LNCaP clone FGC (cell line): ENCODE data around the gene SHTN1.

ENCODE experiments used
- DNase-seq: peaks from one replicate; pipeline ENCODE4 v3.0.0-alpha.2; 2011; ENCODE audit warnings: low read depth
- H3K4me3 ChIP-seq: 2 replicates; pipeline ENCODE4 v1.5.1; 2011; ENCODE audit warnings: mild to moderate bottlenecking, low read depth, low read length, control low read depth
- TF ChIP-seq, protein P1 (sequence below): IDR thresholded peaks from 2 replicates; pipeline ENCODE4 v1.5.1; 2012; ENCODE audit warnings: mild to moderate bottlenecking; ENCODE audit not compliant: control insufficient read depth, insufficient read depth; ENCODE audit errors: extremely low read depth

The SHTN1 gene

GRCh38 chr10:116910910-116911309 lies 94.1 kb downstream of the SHTN1 start:
- DNase-seq, result no peak
- no peak overlapping the region for H3K4me3 ChIP-seq
- TF ChIP-seq, protein P1, sequence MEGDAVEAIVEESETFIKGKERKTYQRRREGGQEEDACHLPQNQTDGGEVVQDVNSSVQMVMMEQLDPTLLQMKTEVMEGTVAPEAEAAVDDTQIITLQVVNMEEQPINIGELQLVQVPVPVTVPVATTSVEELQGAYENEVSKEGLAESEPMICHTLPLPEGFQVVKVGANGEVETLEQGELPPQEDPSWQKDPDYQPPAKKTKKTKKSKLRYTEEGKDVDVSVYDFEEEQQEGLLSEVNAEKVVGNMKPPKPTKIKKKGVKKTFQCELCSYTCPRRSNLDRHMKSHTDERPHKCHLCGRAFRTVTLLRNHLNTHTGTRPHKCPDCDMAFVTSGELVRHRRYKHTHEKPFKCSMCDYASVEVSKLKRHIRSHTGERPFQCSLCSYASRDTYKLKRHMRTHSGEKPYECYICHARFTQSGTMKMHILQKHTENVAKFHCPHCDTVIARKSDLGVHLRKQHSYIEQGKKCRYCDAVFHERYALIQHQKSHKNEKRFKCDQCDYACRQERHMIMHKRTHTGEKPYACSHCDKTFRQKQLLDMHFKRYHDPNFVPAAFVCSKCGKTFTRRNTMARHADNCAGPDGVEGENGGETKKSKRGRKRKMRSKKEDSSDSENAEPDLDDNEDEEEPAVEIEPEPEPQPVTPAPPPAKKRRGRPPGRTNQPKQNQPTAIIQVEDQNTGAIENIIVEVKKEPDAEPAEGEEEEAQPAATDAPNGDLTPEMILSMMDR, result no peak

DNA sequence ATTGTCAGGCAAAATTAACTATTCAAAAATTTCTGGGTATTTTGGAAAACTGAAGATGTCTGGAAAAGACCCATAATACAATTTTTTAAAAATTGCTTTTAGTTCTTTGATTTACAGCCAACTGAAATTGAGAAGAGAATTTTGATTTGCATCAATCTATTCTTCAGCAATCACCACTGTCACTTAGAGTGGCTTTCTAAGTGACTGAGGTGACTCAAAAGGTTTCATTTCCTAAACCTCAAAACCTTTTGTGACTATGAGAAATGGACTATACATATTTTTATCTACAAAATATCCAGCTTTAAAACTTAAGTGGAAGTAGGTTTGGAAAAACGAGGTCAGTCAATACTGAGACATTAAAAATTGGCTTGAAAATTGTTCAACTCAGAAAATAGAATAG lies 95.7 kb downstream of the SHTN1 start:
- no peak for DNase-seq
- TF ChIP-seq, protein P1, result no peak
- H3K4me3 ChIP-seq, result no peak overlapping the region

DNA sequence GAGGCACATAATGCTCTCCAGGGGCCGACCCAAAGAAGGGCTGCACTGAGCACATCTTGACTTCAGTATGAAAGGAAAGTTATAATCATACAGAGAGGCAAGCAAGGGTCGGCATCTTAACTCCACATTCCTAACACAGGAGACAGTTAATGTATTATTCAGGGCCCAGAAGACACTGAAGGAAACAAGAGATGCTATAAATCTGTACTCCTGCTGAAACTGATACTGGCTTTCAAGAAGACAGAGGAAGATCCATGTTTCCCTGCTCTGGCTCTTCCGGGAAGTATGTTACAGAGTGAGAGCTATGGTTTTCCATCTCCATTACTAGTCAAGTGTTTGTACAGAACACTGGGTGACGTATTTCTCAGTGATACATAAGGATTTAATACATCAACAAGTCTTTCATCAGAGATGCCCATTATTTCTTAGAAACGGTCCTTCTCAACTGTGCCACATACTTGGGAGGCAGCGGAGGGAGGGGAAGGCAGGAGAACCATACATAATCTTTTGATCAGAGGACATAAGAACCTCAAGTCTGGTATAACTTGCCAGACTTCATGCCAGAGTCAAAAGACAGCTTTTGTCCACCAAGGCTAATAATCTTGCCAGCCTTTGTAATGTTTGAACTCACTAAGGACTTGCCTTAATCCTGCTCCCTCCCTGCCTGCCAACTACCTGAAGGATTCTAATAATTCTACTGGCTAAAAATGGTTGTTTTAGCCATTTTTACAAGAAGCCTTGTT lies 97.6 kb downstream of the SHTN1 start:
- H3K4me3 ChIP-seq, result no peak overlapping the region
- no peak for DNase-seq
- TF ChIP-seq, protein P1, result no peak

GRCh38 chr10:116905845-116906210 lies 99.2 kb downstream of the SHTN1 start:
- TF ChIP-seq, protein P1, result no peak

DNA sequence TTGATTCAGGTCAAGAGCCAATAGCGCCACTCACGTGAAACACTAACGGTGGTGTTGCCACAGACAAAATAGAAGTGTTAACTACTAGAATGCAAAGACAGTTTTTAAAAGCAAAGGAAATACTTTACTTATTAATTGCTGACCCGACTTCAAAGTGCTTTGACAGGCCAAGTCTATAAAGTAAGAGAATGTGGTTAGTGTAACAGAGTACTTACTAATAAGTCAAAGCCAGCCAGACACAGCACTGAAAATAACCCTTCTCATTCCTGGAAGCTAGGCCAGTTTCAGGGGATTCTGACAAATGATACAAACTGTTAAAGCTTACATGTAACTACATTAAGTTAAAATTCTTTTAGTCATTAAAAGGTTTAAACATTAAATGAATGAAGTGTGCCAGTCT lies 105.4 kb downstream of the SHTN1 start:
- DNase-seq, result no peak
- TF ChIP-seq, protein P1, result no peak
- H3K4me3 ChIP-seq, result no peak overlapping the region

More at GRCh38 chr10:116905845-116906210, 99.2 kb downstream of the SHTN1 start:
- DNase-seq, result no peak
- no peak overlapping the region for H3K4me3 ChIP-seq

GRCh38 chr10:116893686-116894037 lies 111.3 kb downstream of the SHTN1 start:
- no peak for DNase-seq
- peak overlapping the region; percentile 17 for H3K4me3 ChIP-seq
- TF ChIP-seq, protein P1, result no peak

DNA sequence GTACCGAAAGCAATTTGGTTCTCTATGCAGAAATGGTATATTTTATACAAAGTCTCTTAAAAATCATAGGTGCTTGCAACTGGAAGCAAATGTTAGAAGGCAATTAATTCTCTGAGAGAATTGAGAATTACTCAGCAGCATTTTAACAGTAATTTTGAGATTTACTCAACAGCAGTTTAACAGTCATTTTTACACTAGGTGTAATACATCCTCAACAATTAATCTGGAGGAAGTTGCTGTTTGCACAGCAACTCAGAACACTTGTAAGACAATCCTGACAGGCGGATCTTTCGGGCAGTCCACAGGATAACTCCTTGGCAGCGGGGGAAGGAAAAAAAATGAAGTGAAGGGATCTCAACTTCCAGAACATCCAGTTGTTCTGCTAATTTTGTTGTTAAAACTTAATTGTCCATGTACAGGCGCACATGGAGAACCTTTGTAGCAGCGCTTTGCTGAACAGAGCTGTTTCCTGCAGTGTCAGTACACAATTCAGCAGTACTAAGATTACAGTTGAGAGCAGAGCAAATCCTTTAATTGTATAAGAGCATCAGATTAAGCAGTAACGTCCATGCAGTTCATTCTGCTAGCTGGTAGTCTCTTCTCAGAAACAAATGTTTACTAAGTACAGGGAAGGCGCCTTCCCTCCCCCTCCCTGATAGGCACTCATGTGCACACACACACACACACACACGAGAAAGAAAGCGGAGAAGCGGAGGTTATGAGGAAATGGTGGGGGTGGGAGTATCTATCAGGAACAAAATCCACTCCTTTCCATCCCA lies 111.9 kb downstream of the SHTN1 start:
- peak overlapping the region; percentile 17 for H3K4me3 ChIP-seq
- DNase-seq, result peak; percentile 19
- TF ChIP-seq, protein P1, result no peak
